HepG2 (cell line): Measurements from ENCODE around the gene MED19. TPM values are rescaled to one million over a fixed set of nuclear protein-coding genes. Genes with fewer than 3 reads are reported as not detected.

Experiments used
- ATAC-seq: fragments of 200-7000 bp; cut with Tn5 transposase; 3 replicates; pipeline ENCODE4 v1.9.1; 2020; ENCODE audit warnings: mild to moderate bottlenecking, moderate library complexity
- BruUV-seq: library from RNA; stranded (reverse); fragments of 400-500 nt; replicated peaks from 2 replicates; lab custom pipeline; 2021; lab: Mats Ljungman, UMichigan
- CTCF ChIA-PET: fragments of 300-600 bp; formaldehyde crosslinking; extraction: SDS; loops from one replicate; lab custom pipeline; 2021; ENCODE audit warnings: low total read pairs, inconsistent platforms, low intra/inter-chr PET ratio; lab: Yijun Ruan, JAX
- POLR2A ChIA-PET: fragments of 350-600 bp; sonication (Branson Sonifier 250); formaldehyde crosslinking; loops from one replicate; lab custom pipeline; 2020; ENCODE audit warnings: antibody characterized with exemption, inconsistent platforms; lab: Yijun Ruan, JAX
- DNase-seq: peaks from one replicate; pipeline ENCODE4 v3.0.0-alpha.2; 2015; ENCODE audit warnings: low spot score
- FAIRE-seq: peaks from 3 replicates; lab custom pipeline; 2011; peaks lifted over from hg19 to GRCh38; lab: Jason Lieb, UNC
- H2AFZ ChIP-seq: one replicate; pipeline ENCODE4 v1.6.1; 2011; ENCODE audit warnings: low read length, inconsistent platforms
- H3K27ac ChIP-seq: fragments of 300-600 bp; 3 replicates; pipeline ENCODE4 v1.8.0; 2011; ENCODE audit warnings: mixed run types, mild to moderate bottlenecking, mixed read lengths, low read length, inconsistent platforms; ENCODE audit not compliant: insufficient read depth; ENCODE audit errors: extremely low read length
- H3K27me3 ChIP-seq, 2 experiments: fragments of 200-600 bp in 1 of 2; 2 replicates in 1 of 2; 3 replicates in 1 of 2; pipeline versions ENCODE4 v1.6.0 to v1.8.0; 2011; ENCODE audit warnings: low read length in 2 of 2, mild to moderate bottlenecking in 2 of 2, moderate library complexity in 2 of 2, inconsistent platforms in 1 of 2; ENCODE audit not compliant: insufficient read depth in 2 of 2, control insufficient read depth in 1 of 2
- H3K36me3 ChIP-seq, 2 experiments: fragments of 200-600 bp in 1 of 2; replicated peaks in 1 of 2; 2 replicates in 1 of 2; 3 replicates in 1 of 2; pipeline versions ENCODE4 v1.5.1 to v1.8.0; 2011; ENCODE audit warnings: low read length in 2 of 2, inconsistent platforms in 1 of 2; ENCODE audit not compliant: insufficient read depth in 2 of 2, control insufficient read depth in 1 of 2
- H3K4me1 ChIP-seq: 2 replicates; pipeline ENCODE4 v1.5.1; 2012; ENCODE audit warnings: low read length, inconsistent platforms; ENCODE audit not compliant: insufficient read depth
- H3K4me2 ChIP-seq: 2 replicates; pipeline ENCODE4 v1.6.0; 2011; ENCODE audit warnings: low read depth, low read length, inconsistent platforms
- H3K4me3 ChIP-seq, 3 experiments: fragments of 200-600 bp in 1 of 3; sonication (generic), shearing (Covaris generic) in 1 of 3; replicated peaks in 1 of 3; 2 replicates each; pipeline ENCODE4 v1.5.1; 2011 to 2016; ENCODE audit warnings: low read length in 3 of 3, inconsistent platforms in 2 of 3, low read depth in 2 of 3, mild to moderate bottlenecking in 2 of 3, control low read depth in 1 of 3, mixed read lengths in 1 of 3; ENCODE audit not compliant: insufficient read depth in 1 of 3
- H3K79me2 ChIP-seq: one replicate; pipeline ENCODE4 v1.6.1; 2011; ENCODE audit warnings: low read length, inconsistent platforms; ENCODE audit not compliant: insufficient read depth
- H3K9ac ChIP-seq: 2 replicates; pipeline ENCODE4 v1.6.0; 2011; ENCODE audit warnings: mild to moderate bottlenecking, low read depth, low read length, inconsistent platforms; ENCODE audit not compliant: insufficient read depth
- H3K9me3 ChIP-seq: 2 replicates; pipeline ENCODE4 v1.5.1; 2012; ENCODE audit warnings: mild to moderate bottlenecking, low read length
- H4K20me1 ChIP-seq: 2 replicates; pipeline ENCODE4 v1.6.0; 2011; ENCODE audit warnings: inconsistent platforms, mild to moderate bottlenecking, low read length, moderate library complexity; ENCODE audit not compliant: insufficient read depth
- GMEB1 ChIP-seq: sonication (generic); formaldehyde crosslinking; IDR thresholded peaks from 2 replicates; pipeline ENCODE4 v1.5.1; 2020; ENCODE audit warnings: missing genetic modification reagents, mild to moderate bottlenecking, borderline replicate concordance
- HMG20A ChIP-seq: IDR thresholded peaks from 2 replicates; pipeline ENCODE4 v1.6.1; 2016; ENCODE audit warnings: borderline replicate concordance
- JUNB ChIP-seq: sonication (generic); formaldehyde crosslinking; IDR thresholded peaks from 2 replicates; pipeline ENCODE4 v1.8.0; 2022; ENCODE audit warnings: missing genetic modification reagents, mild to moderate bottlenecking, borderline replicate concordance
- KMT2A ChIP-seq: sonication (generic); formaldehyde crosslinking; IDR thresholded peaks from 2 replicates; pipeline ENCODE4 v1.4.0; 2020; ENCODE audit warnings: missing genetic modification reagents
- NR1H2 ChIP-seq: sonication (generic); formaldehyde crosslinking; IDR thresholded peaks from 2 replicates; pipeline ENCODE4 v1.8.1; 2022; ENCODE audit warnings: low read depth, missing genetic modification reagents, borderline replicate concordance
- NR2F2 ChIP-seq: IDR thresholded peaks from 2 replicates; pipeline ENCODE4 v1.6.1; 2012; ENCODE audit warnings: low read depth, inconsistent platforms, borderline replicate concordance
- SP1 ChIP-seq, 2 experiments: fragments of 450-650 bp in 1 of 2; sonication (generic) in 1 of 2; formaldehyde crosslinking in 1 of 2; IDR thresholded peaks; 2 replicates each; pipeline versions ENCODE4 v1.4.0 to v1.6.1; 2016 to 2020; ENCODE audit warnings: missing genetic modification reagents in 1 of 2
- SP4 ChIP-seq: sonication (generic); formaldehyde crosslinking; IDR thresholded peaks from 2 replicates; pipeline ENCODE4 v1.8.1; 2023; ENCODE audit warnings: mild to moderate bottlenecking, missing genetic modification reagents
- STAT5B ChIP-seq: sonication (generic); formaldehyde crosslinking; IDR thresholded peaks from 2 replicates; pipeline ENCODE4 v1.4.0; 2020; ENCODE audit warnings: missing genetic modification reagents
- ZBTB39 ChIP-seq: sonication (generic); formaldehyde crosslinking; IDR thresholded peaks from 2 replicates; pipeline ENCODE4 v1.5.0; 2020; ENCODE audit warnings: missing genetic modification reagents
- ZIK1 ChIP-seq: sonication (generic); formaldehyde crosslinking; IDR thresholded peaks from 2 replicates; pipeline ENCODE4 v1.5.0; 2020; ENCODE audit warnings: mild to moderate bottlenecking, low read depth, missing genetic modification reagents, borderline replicate concordance
- ZNF256 ChIP-seq: sonication (generic); formaldehyde crosslinking; conservative IDR thresholded peaks from 2 replicates; pipeline ENCODE4 v1.4.0; 2020; ENCODE audit warnings: missing genetic modification reagents
- ZNF607 ChIP-seq: sonication (generic); formaldehyde crosslinking; IDR thresholded peaks from 2 replicates; pipeline ENCODE4 v1.5.1; 2020; ENCODE audit warnings: missing genetic modification reagents, mild to moderate bottlenecking, borderline replicate concordance
- ZNF775 ChIP-seq: sonication (generic); formaldehyde crosslinking; IDR thresholded peaks from 2 replicates; pipeline ENCODE4 v1.4.0; 2020; ENCODE audit warnings: missing genetic modification reagents, mild to moderate bottlenecking, moderate library complexity, borderline replicate concordance
- whole genome bisulfite sequencing: methylation state at CpG from one replicate; pipeline ENCODE4 v1.1.6; 2017; ENCODE audit warnings: low lambda C conversion rate; 5-methylcytosine and 5-hydroxymethylcytosine counted together
- in situ Hi-C: cut with HindIII; loops from 2 replicates; pipeline ENCODE4 v1.10.0; 2017; ENCODE audit warnings: low pct_unique_long_range_greater_than_20kb; ENCODE audit not compliant: extremely low pct_ligation_motif_present
- intact Hi-C: fragments of 100-400 bp; cut with micrococcal nuclease; formaldehyde crosslinking; loops from one replicate; pipeline ENCODE4 v1.10.0; 2022; ENCODE audit not compliant: unreplicated experiment
- polyA plus RNA-seq, 8 experiments: library from polyadenylated mRNA; depleted of rRNA in 3 of 8; stranded (reverse) in 7 of 8; unstranded in 1 of 8; fragments of >200 nt; fragmentation: Illumina TruSeq in 4 of 8; extraction: Trizol in 4 of 8; gene quantifications; 2 replicates each; pipeline versions ENCODE4 v1.2.1 to v1.2.3, GENCODE V29; 2011 to 2016; ENCODE audit warnings: low read depth in 4 of 8, missing spikeins in 1 of 8, mixed read lengths in 1 of 8; ENCODE audit not compliant: insufficient read depth in 1 of 8
- total RNA-seq, 5 experiments: library from RNA; depleted of rRNA; stranded (reverse); fragments of >200 nt; fragmentation: Illumina TruSeq; extraction: Trizol; gene quantifications; 2 replicates each; pipeline ENCODE4 v1.2.3, GENCODE V29; 2016; ENCODE audit warnings: low read depth in 1 of 5
- TF ChIP-seq, protein P1 (sequence below): IDR thresholded peaks from 2 replicates; pipeline ENCODE4 v1.6.1; 2016; ENCODE audit warnings: low read depth, missing genetic modification reagents, missing compliant biosample characterization

MED19 gene
- total and polyA plus RNA-seq, 2 of the 13 experiments (the other 11 are each of a cell fraction or from before 2014, with no cell fraction given), result 12.9 to 13.8 TPM

- H3K9me3 ChIP-seq, result no peaks in the 10 kb centered on the region
- DNase-seq (no peak), FAIRE-seq (no peak), ATAC-seq (no peak)
- no peak overlapping the region for H2AFZ ChIP-seq
- in situ Hi-C loops, result loop anchor here (25.0 kb wide), 2 partner anchors 628 to 853 kb away; partner anchors contain the start of gene OR5B21
- H3K36me3 ChIP-seq, result peaks cover 11 to 22% of the 10 kb centered on the region in 2 experiments
- H3K79me2 ChIP-seq, result peaks cover 20% of the 10 kb centered on the region
- H4K20me1 ChIP-seq, result no peaks in the 10 kb centered on the region
- CTCF ChIA-PET, result no interaction called here
- no peak overlapping the region for H3K4me2 ChIP-seq
- H3K4me3 ChIP-seq, result no peak overlapping the region
- WGBS, result 98% methylated on average over 10 of the region's 14 CpGs
- H3K4me1 ChIP-seq, result peaks cover 18% of the 10 kb centered on the region; the same call in 1 of the 2 replicates
- H3K27me3 ChIP-seq, result peaks cover 0 to 4% of the 10 kb centered on the region in 2 experiments; a peak in 1 of 5 replicates
- no peak overlapping the region for H3K9ac ChIP-seq
- H3K27ac ChIP-seq, result no peak overlapping the region
- BruUV-seq, result TSS peak; percentile 24
- POLR2A ChIA-PET, result no interaction called here
- intact Hi-C loops, result loop anchor here (10.0 kb wide), 1 partner anchor 145 kb away; no protein-coding TSS in a partner anchor
- TF ChIP-seq GMEB1 (CRISPR knock-in tag) (no peak), ZNF607 (CRISPR knock-in tag) (no peak), STAT5B (CRISPR knock-in tag) (no peak), ZNF775 (CRISPR knock-in tag) (no peak), SP1 (IDR thresholded peaks at IDR 0.05) (no peak), SP1 (CRISPR knock-in tag; IDR thresholded peaks at IDR 0.05) (no peak), KMT2A (no peak), NR2F2 (no peak), HMG20A (CRISPR knock-in tag) (no peak), ZIK1 (CRISPR knock-in tag) (no peak), NR1H2 (CRISPR knock-in tag) (no peak), SP4 (no peak), JUNB (CRISPR knock-in tag) (no peak), ZBTB39 (CRISPR knock-in tag) (no peak), ZNF256 (CRISPR knock-in tag) (no peak)
- TF ChIP-seq, protein P1, sequence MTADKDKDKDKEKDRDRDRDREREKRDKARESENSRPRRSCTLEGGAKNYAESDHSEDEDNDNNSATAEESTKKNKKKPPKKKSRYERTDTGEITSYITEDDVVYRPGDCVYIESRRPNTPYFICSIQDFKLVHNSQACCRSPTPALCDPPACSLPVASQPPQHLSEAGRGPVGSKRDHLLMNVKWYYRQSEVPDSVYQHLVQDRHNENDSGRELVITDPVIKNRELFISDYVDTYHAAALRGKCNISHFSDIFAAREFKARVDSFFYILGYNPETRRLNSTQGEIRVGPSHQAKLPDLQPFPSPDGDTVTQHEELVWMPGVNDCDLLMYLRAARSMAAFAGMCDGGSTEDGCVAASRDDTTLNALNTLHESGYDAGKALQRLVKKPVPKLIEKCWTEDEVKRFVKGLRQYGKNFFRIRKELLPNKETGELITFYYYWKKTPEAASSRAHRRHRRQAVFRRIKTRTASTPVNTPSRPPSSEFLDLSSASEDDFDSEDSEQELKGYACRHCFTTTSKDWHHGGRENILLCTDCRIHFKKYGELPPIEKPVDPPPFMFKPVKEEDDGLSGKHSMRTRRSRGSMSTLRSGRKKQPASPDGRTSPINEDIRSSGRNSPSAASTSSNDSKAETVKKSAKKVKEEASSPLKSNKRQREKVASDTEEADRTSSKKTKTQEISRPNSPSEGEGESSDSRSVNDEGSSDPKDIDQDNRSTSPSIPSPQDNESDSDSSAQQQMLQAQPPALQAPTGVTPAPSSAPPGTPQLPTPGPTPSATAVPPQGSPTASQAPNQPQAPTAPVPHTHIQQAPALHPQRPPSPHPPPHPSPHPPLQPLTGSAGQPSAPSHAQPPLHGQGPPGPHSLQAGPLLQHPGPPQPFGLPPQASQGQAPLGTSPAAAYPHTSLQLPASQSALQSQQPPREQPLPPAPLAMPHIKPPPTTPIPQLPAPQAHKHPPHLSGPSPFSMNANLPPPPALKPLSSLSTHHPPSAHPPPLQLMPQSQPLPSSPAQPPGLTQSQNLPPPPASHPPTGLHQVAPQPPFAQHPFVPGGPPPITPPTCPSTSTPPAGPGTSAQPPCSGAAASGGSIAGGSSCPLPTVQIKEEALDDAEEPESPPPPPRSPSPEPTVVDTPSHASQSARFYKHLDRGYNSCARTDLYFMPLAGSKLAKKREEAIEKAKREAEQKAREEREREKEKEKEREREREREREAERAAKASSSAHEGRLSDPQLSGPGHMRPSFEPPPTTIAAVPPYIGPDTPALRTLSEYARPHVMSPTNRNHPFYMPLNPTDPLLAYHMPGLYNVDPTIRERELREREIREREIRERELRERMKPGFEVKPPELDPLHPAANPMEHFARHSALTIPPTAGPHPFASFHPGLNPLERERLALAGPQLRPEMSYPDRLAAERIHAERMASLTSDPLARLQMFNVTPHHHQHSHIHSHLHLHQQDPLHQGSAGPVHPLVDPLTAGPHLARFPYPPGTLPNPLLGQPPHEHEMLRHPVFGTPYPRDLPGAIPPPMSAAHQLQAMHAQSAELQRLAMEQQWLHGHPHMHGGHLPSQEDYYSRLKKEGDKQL (CRISPR knock-in tag), result no peak
Observed at GRCh38 chr11:57659669-57660068, 52.3 kb downstream of the MED19 start.
